CD4-positive, alpha-beta T cell treated with Interleukin-4 for 1 hour (primary cell): ENCODE data around the gene ZNF44.
"Not testable (repeated sequence)": the region's sequence is repeated elsewhere in the genome, so short reads cannot be mapped to it uniquely, and the experiment has no call there.

ENCODE experiments used
- DNase-seq, 2 donors: peaks; one replicate each; pipeline ENCODE4 v3.0.0-alpha.2; 2020 to 2022

Gene ZNF44

GRCh38 chr19:12294249-12295158 lies at the start of gene ZNF44:
Gene ZNF44, minus strand, starts transcription at chr19:12294883. Its CDS starts 189 bp downstream, at chr19:12294694.
- peak; percentile 97 to 98 for DNase-seq

GRCh38 chr19:12333162-12334159 lies 38.8 kb upstream of the ZNF44 start, which contains the start of gene ZNF563:
Gene ZNF563, minus strand, starts transcription at chr19:12333633. Its CDS starts 151 bp downstream, at chr19:12333482.
- DNase-seq, result peak; percentile 97 to 98

- peak; percentile 58 to 73 for DNase-seq
Measured at GRCh38 chr19:12331211-12331941, 36.7 kb upstream of the ZNF44 start.

GRCh38 chr19:12330340-12330739 lies 35.7 kb upstream of the ZNF44 start:
- no peak for DNase-seq

- DNase-seq, result no peak
Measured at GRCh38 chr19:12325690-12326089, 31.0 kb upstream of the ZNF44 start.

GRCh38 chr19:12318782-12319413 lies 24.2 kb upstream of the ZNF44 start:
- DNase-seq, result no peak

GRCh38 chr19:12314553-12314952 lies 19.9 kb upstream of the ZNF44 start:
- DNase-seq, result no peak

- not testable (repeated sequence) for DNase-seq
Measured at GRCh38 chr19:12308891-12309290, 14.2 kb upstream of the ZNF44 start.

GRCh38 chr19:12295191-12295590 lies 508 bp upstream of the ZNF44 start:
- no peak for DNase-seq

- peak; percentile 70 to 81 for DNase-seq
Measured at GRCh38 chr19:12293777-12294248, 870 bp downstream of the ZNF44 start.

- no peak for DNase-seq
Measured at GRCh38 chr19:12289790-12290065, 5.0 kb downstream of the ZNF44 start.

- DNase-seq, result no peak
Measured at GRCh38 chr19:12287958-12288500, 6.7 kb downstream of the ZNF44 start.

- DNase-seq, result no peak
Measured at GRCh38 chr19:12284631-12285030, 10.1 kb downstream of the ZNF44 start.

- DNase-seq, result no peak
Measured at GRCh38 chr19:12284226-12284625, 10.5 kb downstream of the ZNF44 start.

GRCh38 chr19:12278713-12279112 lies 16.0 kb downstream of the ZNF44 start:
- no peak for DNase-seq

- no peak for DNase-seq
Measured at GRCh38 chr19:12272980-12273901, 21.4 kb downstream of the ZNF44 start.

- no peak for DNase-seq
Measured at GRCh38 chr19:12272386-12272785, 22.3 kb downstream of the ZNF44 start.

GRCh38 chr19:12270854-12271253 lies 23.8 kb downstream of the ZNF44 start:
- no peak for DNase-seq

- DNase-seq, result no peak
Measured at GRCh38 chr19:12265921-12266704, 28.6 kb downstream of the ZNF44 start.

- no peak for DNase-seq
Measured at GRCh38 chr19:12261554-12261953, 33.1 kb downstream of the ZNF44 start.
